Trophoblast cell (in vitro differentiated cells and primary cell): ENCODE results near the gene ODF2L.
"Not testable (repeated sequence)": the region's sequence is repeated elsewhere in the genome, so short reads cannot be mapped to it uniquely, and the experiment has no call there.

Experiments used
- DNase-seq, 2 donors: peaks; one replicate each; pipeline ENCODE4 v3.0.0-alpha.2; 2016
- H2AFZ ChIP-seq: 2 replicates; pipeline ENCODE4 v1.6.1; 2013; ENCODE audit warnings: low read length, moderate library complexity, mild to moderate bottlenecking; ENCODE audit not compliant: insufficient read depth, poor library complexity
- H2AK5ac ChIP-seq: 2 replicates; pipeline ENCODE4 v1.6.1; 2013; ENCODE audit warnings: mild to moderate bottlenecking, low read length
- H2BK120ac ChIP-seq: 2 replicates; pipeline ENCODE4 v1.6.1; 2013; ENCODE audit warnings: low read length, mild to moderate bottlenecking, moderate library complexity; ENCODE audit not compliant: insufficient read depth, poor library complexity
- H2BK12ac ChIP-seq: 2 replicates; pipeline ENCODE4 v1.6.1; 2013; ENCODE audit warnings: mild to moderate bottlenecking, low read length, moderate library complexity
- H2BK5ac ChIP-seq: 2 replicates; pipeline ENCODE4 v1.6.1; 2013; ENCODE audit warnings: low read length, low read depth, moderate library complexity, mild to moderate bottlenecking; ENCODE audit not compliant: poor library complexity
- H3K14ac ChIP-seq: 2 replicates; pipeline ENCODE4 v1.6.1; 2013; ENCODE audit warnings: mild to moderate bottlenecking, low read length
- H3K18ac ChIP-seq: 2 replicates; pipeline ENCODE4 v1.6.1; 2013; ENCODE audit warnings: mild to moderate bottlenecking, low read length
- H3K23ac ChIP-seq: 2 replicates; pipeline ENCODE4 v1.6.1; 2013; ENCODE audit warnings: low read length
- H3K27ac ChIP-seq: 2 replicates; pipeline ENCODE4 v1.5.1; 2013; ENCODE audit warnings: low read depth, mild to moderate bottlenecking, inconsistent platforms, low read length, moderate library complexity
- H3K27me3 ChIP-seq: 2 replicates; pipeline ENCODE4 v1.6.1; 2013; ENCODE audit warnings: inconsistent platforms, mild to moderate bottlenecking, low read length, moderate library complexity; ENCODE audit not compliant: insufficient read depth
- H3K36me3 ChIP-seq, 2 experiments: 1 replicate in 1 of 2; 2 replicates in 1 of 2; pipeline ENCODE4 v1.6.1; 2013; ENCODE audit warnings: low read length in 2 of 2, mild to moderate bottlenecking in 2 of 2, moderate library complexity in 1 of 2; ENCODE audit not compliant: insufficient read depth in 2 of 2, control insufficient read depth in 1 of 2
- H3K4ac ChIP-seq: 2 replicates; pipeline ENCODE4 v1.6.1; 2013; ENCODE audit warnings: low read depth, mild to moderate bottlenecking, low read length, moderate library complexity
- H3K4me1 ChIP-seq, 2 experiments: 1 replicate in 1 of 2; 2 replicates in 1 of 2; pipeline ENCODE4 v1.6.1; 2013; ENCODE audit warnings: low read length in 2 of 2, mild to moderate bottlenecking in 2 of 2, moderate library complexity in 1 of 2; ENCODE audit not compliant: insufficient read depth in 2 of 2, control insufficient read depth in 1 of 2
- H3K4me2 ChIP-seq: 2 replicates; pipeline ENCODE4 v1.6.1; 2013; ENCODE audit warnings: inconsistent platforms, mild to moderate bottlenecking, low read length, moderate library complexity
- H3K4me3 ChIP-seq: 2 replicates; pipeline ENCODE4 v1.5.1; 2013; ENCODE audit warnings: mild to moderate bottlenecking, low read depth, low read length, inconsistent platforms
- H3K79me1 ChIP-seq: one replicate; pipeline ENCODE4 v1.6.1; 2013; ENCODE audit warnings: low read length
- H3K79me2 ChIP-seq: 2 replicates; pipeline ENCODE4 v1.6.1; 2013; ENCODE audit warnings: low read length, mild to moderate bottlenecking; ENCODE audit not compliant: control insufficient read depth, insufficient read depth, poor library complexity
- H3K9ac ChIP-seq: 2 replicates; pipeline ENCODE4 v1.6.1; 2013; ENCODE audit warnings: mild to moderate bottlenecking, low read length
- H3K9me3 ChIP-seq: 2 replicates; pipeline ENCODE4 v1.6.1; 2013; ENCODE audit warnings: low read depth, mild to moderate bottlenecking, control low read depth, inconsistent platforms, low read length; ENCODE audit not compliant: insufficient read depth
- H4K12ac ChIP-seq: 2 replicates; pipeline ENCODE4 v1.6.1; 2013; ENCODE audit warnings: low read depth, mild to moderate bottlenecking, low read length, moderate library complexity
- H4K8ac ChIP-seq: 2 replicates; pipeline ENCODE4 v1.6.1; 2013; ENCODE audit warnings: low read depth, mild to moderate bottlenecking, low read length, moderate library complexity
- H4K91ac ChIP-seq: one replicate; pipeline ENCODE4 v1.6.1; 2013; ENCODE audit warnings: low read depth, mild to moderate bottlenecking, low read length, moderate library complexity
- whole genome bisulfite sequencing: extraction: QIAGEN DNeasy Blood & Tissue Kit; methylation state at CpG from one replicate; pipeline ENCODE4 v1.1.7; 2013; ENCODE audit warnings: missing lambda C conversion rate; ENCODE audit not compliant: insufficient read length, insufficient coverage; ENCODE audit errors: extremely low coverage; 5-methylcytosine and 5-hydroxymethylcytosine counted together

Gene ODF2L

GRCh38 chr1:86352086-86352485, 44.0 kb downstream of the ODF2L start:
- Histone ChIP-seq H3K23ac (no peak overlapping the region), H3K4me3 (no peak overlapping the region), H2BK120ac (no peak overlapping the region), H3K36me3 (peaks cover 5 to 6% of the 10 kb centered on the region in 2 experiments), H3K27me3 (no peaks in the 10 kb centered on the region), H3K9ac (no peak overlapping the region), H3K4me2 (no peak overlapping the region), H2BK5ac (no peak overlapping the region), H3K18ac (no peak overlapping the region), H2BK12ac (no peak overlapping the region), H4K91ac (no peak overlapping the region), H3K9me3 (no peaks in the 10 kb centered on the region), H3K27ac (no peak overlapping the region), H2AK5ac (no peak overlapping the region), H3K79me1 (no peaks in the 10 kb centered on the region), H3K14ac (no peak overlapping the region), H2AFZ (no peak overlapping the region), H3K4ac (no peak overlapping the region), H3K4me1 (no peaks in the 10 kb centered on the region), H4K12ac (no peak overlapping the region), H4K8ac (no peak overlapping the region), H3K79me2 (no peaks in the 10 kb centered on the region)
- no peak for DNase-seq
- no CpG with 5 or more reads among the region's 1 CpG for WGBS

- H3K4ac ChIP-seq, H2BK5ac ChIP-seq, H3K9me3 ChIP-seq, H3K4me3 ChIP-seq, H3K18ac ChIP-seq, H3K27ac ChIP-seq, H3K79me2 ChIP-seq, H2AFZ ChIP-seq, H2BK12ac ChIP-seq, H4K12ac ChIP-seq, H3K4me1 ChIP-seq, H3K23ac ChIP-seq, H4K8ac ChIP-seq, H3K9ac ChIP-seq, H3K79me1 ChIP-seq, H2AK5ac ChIP-seq, H3K4me2 ChIP-seq, H3K36me3 ChIP-seq, H4K91ac ChIP-seq, H3K14ac ChIP-seq, H3K27me3 ChIP-seq, DNase-seq, H2BK120ac ChIP-seq: not testable (repeated sequence)
- WGBS, result no CpG with 5 or more reads among the region's 3 CpGs
Observed at GRCh38 chr1:86350230-86350629, 45.9 kb downstream of the ODF2L start.

- H2AK5ac ChIP-seq, result no peak overlapping the region
- H3K9ac ChIP-seq, result no peak overlapping the region
- H3K18ac ChIP-seq, result no peak overlapping the region
- no peaks in the 10 kb centered on the region for H3K79me2 ChIP-seq
- H3K4me3 ChIP-seq, result no peak overlapping the region
- no peaks in the 10 kb centered on the region for H3K36me3 ChIP-seq
- no peak overlapping the region for H2BK5ac ChIP-seq
- no peak overlapping the region for H3K23ac ChIP-seq
- H3K14ac ChIP-seq, result no peak overlapping the region
- WGBS, result no CpG with 5 or more reads among the region's 1 CpG
- no peak overlapping the region for H3K27ac ChIP-seq
- no peak overlapping the region for H2BK12ac ChIP-seq
- no peak overlapping the region for H3K4me2 ChIP-seq
- no peaks in the 10 kb centered on the region for H3K27me3 ChIP-seq
- DNase-seq, result no peak
- H2BK120ac ChIP-seq, result no peak overlapping the region
- H4K8ac ChIP-seq, result no peak overlapping the region
- H3K79me1 ChIP-seq, result no peaks in the 10 kb centered on the region
- H3K9me3 ChIP-seq, result no peaks in the 10 kb centered on the region
- H4K12ac ChIP-seq, result no peak overlapping the region
- no peak overlapping the region for H2AFZ ChIP-seq
- H3K4ac ChIP-seq, result no peak overlapping the region
- no peaks in the 10 kb centered on the region for H3K4me1 ChIP-seq
- no peak overlapping the region for H4K91ac ChIP-seq
Observed at GRCh38 chr1:86346388-86346787, 49.7 kb downstream of the ODF2L start.

GRCh38 chr1:86345042-86345441, 51.1 kb downstream of the ODF2L start:
- no peak overlapping the region for H2AFZ ChIP-seq
- H2BK5ac ChIP-seq, result no peak overlapping the region
- H3K4ac ChIP-seq, result no peak overlapping the region
- H3K23ac ChIP-seq, result no peak overlapping the region
- no peaks in the 10 kb centered on the region for H3K79me2 ChIP-seq
- H3K18ac ChIP-seq, result no peak overlapping the region
- DNase-seq, result no peak
- no peak overlapping the region for H3K9ac ChIP-seq
- no peak overlapping the region for H3K4me3 ChIP-seq
- H2AK5ac ChIP-seq, result no peak overlapping the region
- H4K91ac ChIP-seq, result no peak overlapping the region
- H3K4me1 ChIP-seq, result no peaks in the 10 kb centered on the region
- no peak overlapping the region for H2BK120ac ChIP-seq
- H3K9me3 ChIP-seq, result no peaks in the 10 kb centered on the region
- H2BK12ac ChIP-seq, result no peak overlapping the region
- no peaks in the 10 kb centered on the region for H3K27me3 ChIP-seq
- WGBS, result no CpG with 5 or more reads among the region's 2 CpGs
- no peak overlapping the region for H3K14ac ChIP-seq
- no peak overlapping the region for H3K4me2 ChIP-seq
- H3K79me1 ChIP-seq, result no peaks in the 10 kb centered on the region
- H3K36me3 ChIP-seq, result no peaks in the 10 kb centered on the region
- H4K8ac ChIP-seq, result no peak overlapping the region
- no peak overlapping the region for H3K27ac ChIP-seq
- no peak overlapping the region for H4K12ac ChIP-seq
